GM19025 (cell line): ENCODE data around the gene ELFN1.
"Not testable (repeated sequence)": the region's sequence is repeated elsewhere in the genome, so short reads cannot be mapped to it uniquely, and the experiment has no call there.

Experiments used
- ATAC-seq: cut with Tn5 transposase; IDR thresholded peaks from one replicate; pipeline ENCODE4 v1.9.1; 2021; ENCODE audit warnings: mild to moderate bottlenecking, low read depth, moderate library complexity; ENCODE audit not compliant: unreplicated experiment

Gene ELFN1

GRCh38 chr7:1749864-1750466 is 79.9 kb downstream of the ELFN1 start:
- ATAC-seq: no peak

- ATAC-seq: no peak
Measured at GRCh38 chr7:1750541-1751021, 80.5 kb downstream of the ELFN1 start.

- no peak for ATAC-seq
Measured at GRCh38 chr7:1752111-1752510, 82.0 kb downstream of the ELFN1 start.

GRCh38 chr7:1752771-1753563 is 82.9 kb downstream of the ELFN1 start:
- no peak for ATAC-seq

GRCh38 chr7:1753564-1753867 is 83.4 kb downstream of the ELFN1 start:
- ATAC-seq: no peak

- ATAC-seq: no peak
Measured at GRCh38 chr7:1754345-1754908, 84.3 kb downstream of the ELFN1 start.

GRCh38 chr7:1755783-1756625 is 85.9 kb downstream of the ELFN1 start:
- no peak for ATAC-seq

- no peak for ATAC-seq
Measured at GRCh38 chr7:1757601-1758000, 87.5 kb downstream of the ELFN1 start.

- ATAC-seq: no peak
Measured at GRCh38 chr7:1758028-1758858, 88.2 kb downstream of the ELFN1 start.

GRCh38 chr7:1758859-1759521 is 88.9 kb downstream of the ELFN1 start:
- ATAC-seq: no peak

GRCh38 chr7:1761097-1761496 is 91.0 kb downstream of the ELFN1 start:
- no peak for ATAC-seq

GRCh38 chr7:1761774-1762173 is 91.7 kb downstream of the ELFN1 start:
- ATAC-seq: no peak

GRCh38 chr7:1762238-1762945 is 92.3 kb downstream of the ELFN1 start:
- no peak for ATAC-seq

- no peak for ATAC-seq
Measured at GRCh38 chr7:1763033-1763432, 93.0 kb downstream of the ELFN1 start.

- not testable (repeated sequence) for ATAC-seq
Measured at GRCh38 chr7:1763911-1764310, 93.8 kb downstream of the ELFN1 start.

GRCh38 chr7:1765336-1765735 is 95.3 kb downstream of the ELFN1 start:
- ATAC-seq: no peak

GRCh38 chr7:1767524-1767923 is 97.4 kb downstream of the ELFN1 start:
- no peak for ATAC-seq

- no peak for ATAC-seq
Measured at GRCh38 chr7:1768832-1769231, 98.8 kb downstream of the ELFN1 start.
